Endothelial cell of umbilical vein (primary cell): Measurements from ENCODE around the gene TRANK1. TPM values are rescaled to one million over a fixed set of nuclear protein-coding genes. Genes with fewer than 3 reads are reported as not detected.
"Not testable (repeated sequence)": the region's sequence is repeated elsewhere in the genome, so short reads cannot be mapped to it uniquely, and the experiment has no call there.

Source experiments
- BruUV-seq: library from RNA; stranded (reverse); fragments of 400-500 nt; replicated peaks from 2 replicates; lab custom pipeline; 2021; lab: Mats Ljungman, UMichigan
- CTCF ChIA-PET: fragments of 300-600, 350-600 bp; sonication (Branson Sonifier 250); formaldehyde crosslinking; loops from one replicate; lab custom pipeline; 2021; ENCODE audit warnings: antibody characterized with exemption, inconsistent platforms; lab: Charles Lee
- POLR2A ChIA-PET: fragments of 300-600, 350-600 bp; sonication (Branson Sonifier 250); formaldehyde crosslinking; loops from one replicate; lab custom pipeline; 2021; ENCODE audit warnings: antibody characterized with exemption, inconsistent platforms; lab: Charles Lee
- DNase-seq: peaks from one replicate; pipeline ENCODE4 v3.0.0-alpha.2; 2011; ENCODE audit warnings: low read depth, low spot score
- FAIRE-seq: peaks from 2 replicates; lab custom pipeline; 2011; peaks lifted over from hg19 to GRCh38; lab: Jason Lieb, UNC
- H2AFZ ChIP-seq: 2 replicates; pipeline ENCODE4 v1.6.0; 2012; ENCODE audit warnings: low read depth, low read length, control low read depth, inconsistent platforms
- H3K27ac ChIP-seq: 2 replicates; pipeline ENCODE4 v1.5.1; 2011; ENCODE audit warnings: low read depth, mild to moderate bottlenecking, control low read depth, low read length, moderate library complexity; ENCODE audit not compliant: insufficient read depth
- H3K27me3 ChIP-seq, 2 experiments: 2 replicates each; pipeline versions ENCODE4 v1.6.0 to v1.6.1; 2011; ENCODE audit warnings: low read length in 2 of 2, mixed read lengths in 1 of 2; ENCODE audit not compliant: control insufficient read depth in 2 of 2, insufficient read depth in 2 of 2
- H3K36me3 ChIP-seq, 2 experiments: 2 replicates in 1 of 2; 3 replicates in 1 of 2; pipeline ENCODE4 v1.5.1; 2011; ENCODE audit warnings: low read length in 2 of 2, mild to moderate bottlenecking in 1 of 2, moderate library complexity in 1 of 2; ENCODE audit not compliant: control insufficient read depth in 2 of 2, insufficient read depth in 2 of 2; ENCODE audit errors: extremely low read depth in 1 of 2
- H3K4me1 ChIP-seq: 3 replicates; pipeline ENCODE4 v1.5.1; 2011; ENCODE audit warnings: mild to moderate bottlenecking, low read length; ENCODE audit not compliant: control insufficient read depth, insufficient read depth; ENCODE audit errors: extremely low read depth
- H3K4me2 ChIP-seq: 2 replicates; pipeline ENCODE4 v1.6.1; 2011; ENCODE audit warnings: low read length, control low read depth, mixed read lengths; ENCODE audit not compliant: insufficient read depth
- H3K4me3 ChIP-seq, 3 experiments: fragments of 200-600 bp in 1 of 3; sonication (generic), shearing (Covaris generic) in 1 of 3; replicated peaks in 1 of 3; 2 replicates each; pipeline ENCODE4 v1.5.1; 2011 to 2016; ENCODE audit warnings: control low read depth in 3 of 3, low read length in 3 of 3, mild to moderate bottlenecking in 2 of 3, inconsistent platforms in 1 of 3, low read depth in 1 of 3, moderate library complexity in 1 of 3; ENCODE audit not compliant: insufficient read depth in 1 of 3
- H3K79me2 ChIP-seq: 2 replicates; pipeline ENCODE4 v1.6.0; 2012; ENCODE audit warnings: low read length, inconsistent platforms; ENCODE audit not compliant: control insufficient read depth, insufficient read depth
- H3K9ac ChIP-seq: replicated peaks from 2 replicates; pipeline ENCODE3; 2011; ENCODE audit warnings: low read length, control low read depth; ENCODE audit not compliant: insufficient read depth; ENCODE audit errors: extremely low read depth
- H3K9me1 ChIP-seq: replicated peaks from 3 replicates; pipeline ENCODE4 v1.6.0; 2011; ENCODE audit warnings: mild to moderate bottlenecking, low read length; ENCODE audit not compliant: control insufficient read depth, insufficient read depth; ENCODE audit errors: extremely low read depth
- H3K9me3 ChIP-seq: replicated peaks from 2 replicates; pipeline ENCODE4 v1.5.1; 2012; ENCODE audit warnings: low read length, inconsistent platforms; ENCODE audit not compliant: control insufficient read depth, insufficient read depth
- H4K20me1 ChIP-seq: replicated peaks from 2 replicates; pipeline ENCODE3; 2011; ENCODE audit warnings: mild to moderate bottlenecking, low read length; ENCODE audit not compliant: control insufficient read depth, insufficient read depth; ENCODE audit errors: extremely low read depth
- EZH2 ChIP-seq: IDR thresholded peaks from 2 replicates; pipeline ENCODE4 v1.6.1; 2012; ENCODE audit warnings: borderline replicate concordance, low read depth, mild to moderate bottlenecking, moderate library complexity, low read length, inconsistent platforms; ENCODE audit not compliant: severe bottlenecking
- FOS ChIP-seq: IDR thresholded peaks from 2 replicates; pipeline ENCODE4 v1.6.1; 2011; ENCODE audit warnings: mild to moderate bottlenecking, low read length, moderate library complexity, borderline replicate concordance; ENCODE audit not compliant: insufficient read depth
- GATA2 ChIP-seq: IDR thresholded peaks from 2 replicates; pipeline ENCODE4 v1.7.0; 2011; ENCODE audit warnings: low read depth, mild to moderate bottlenecking, moderate library complexity, mixed read lengths, low read length; ENCODE audit not compliant: insufficient read length, insufficient read depth
- JUN ChIP-seq: IDR thresholded peaks from 2 replicates; pipeline ENCODE4 v1.6.1; 2011; ENCODE audit warnings: borderline replicate concordance, low read depth; ENCODE audit not compliant: insufficient read length, insufficient read depth
- MYC ChIP-seq: IDR thresholded peaks from one replicate; pipeline ENCODE4 v1.6.1; 2011; ENCODE audit warnings: mild to moderate bottlenecking, low read depth, low read length
- POLR2A ChIP-seq: IDR thresholded peaks from 2 replicates; pipeline ENCODE4 v1.6.1; 2012; ENCODE audit warnings: low read depth, mild to moderate bottlenecking, control low read depth, low read length
- POLR2AphosphoS5 ChIP-seq: IDR thresholded peaks from 2 replicates; pipeline ENCODE4 v1.6.1; 2012; ENCODE audit warnings: low read depth, mild to moderate bottlenecking, control low read depth, low read length, moderate library complexity; ENCODE audit not compliant: insufficient read depth
- dilution Hi-C: fragments of 300-500 bp; cut with MboI; formaldehyde crosslinking; loops from one replicate; pipeline ENCODE4 v1.15.0; 2019; ENCODE audit warnings: low sequenced_read_pairs; ENCODE audit not compliant: extremely low pct_ligation_motif_present
- intact Hi-C: fragments of 100-400 bp; cut with micrococcal nuclease; formaldehyde crosslinking; loops from one replicate; pipeline ENCODE4 v1.10.0; 2022
- polyA plus RNA-seq, 4 experiments: library from polyadenylated mRNA; depleted of rRNA in 3 of 4; stranded (reverse) in 3 of 4; unstranded in 1 of 4; fragments of >200 nt; gene quantifications; 2 replicates each; pipeline versions ENCODE4 v1.2.1 to v1.2.3, GENCODE V29; 2011 to 2012; ENCODE audit warnings: missing spikeins in 1 of 4
- total RNA-seq: library from RNA; stranded (reverse); gene quantifications from 2 replicates; pipeline ENCODE4 v1.2.3, GENCODE V29; 2021
- TF ChIP-seq, protein P1 (sequence below), 2 donors: IDR thresholded peaks; 1 replicate in 1 of 2; 2 replicates in 1 of 2; pipeline ENCODE4 v1.5.1; 2011; ENCODE audit warnings: low read length in 2 of 2, mild to moderate bottlenecking in 2 of 2, moderate library complexity in 2 of 2, control low read depth in 1 of 2, inconsistent platforms in 1 of 2, low read depth in 1 of 2; ENCODE audit not compliant: insufficient read depth in 1 of 2; ENCODE audit errors: extremely low read depth in 1 of 2
- TF ChIP-seq, protein P2 (sequence below): IDR thresholded peaks from 2 replicates; pipeline ENCODE4 v1.6.1; 2011; ENCODE audit not compliant: insufficient read depth, insufficient read length

Gene TRANK1
- total and polyA plus RNA-seq, 2 donors (not counting 3 experiments of a cell fraction or from before 2014, with no cell fraction given) = 4.6 to 14.4 TPM

DNA sequence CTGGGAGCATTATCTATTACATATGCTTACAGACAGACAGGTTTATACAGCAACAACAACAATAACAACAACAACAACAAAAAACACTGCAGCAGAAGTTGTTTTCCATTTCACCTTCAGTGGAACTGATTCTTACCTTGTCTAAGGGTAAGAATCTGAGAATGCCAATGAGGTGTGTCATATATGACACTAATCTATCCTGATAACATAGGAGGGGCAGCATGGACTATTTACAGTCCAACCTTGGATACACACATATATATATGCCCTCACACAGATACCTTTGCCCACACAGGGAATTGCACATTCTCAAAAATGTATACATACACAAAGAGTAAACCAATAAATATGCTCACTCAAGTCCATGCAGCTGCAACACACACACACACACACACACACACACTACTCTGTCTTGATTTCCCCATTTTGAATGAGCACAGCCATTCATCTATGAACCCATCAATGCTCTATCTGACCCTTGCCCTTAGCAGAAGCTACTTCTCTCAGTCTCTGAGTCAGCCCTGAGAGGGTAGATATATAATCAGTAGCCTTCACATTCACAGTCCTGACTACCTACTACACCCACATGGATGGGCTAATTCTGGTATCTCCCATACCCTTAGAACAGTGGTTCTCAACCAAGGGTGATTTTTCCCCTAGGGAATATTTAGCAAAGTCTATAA, 9.7 kb upstream of the TRANK1 start:
- no peak overlapping the region for H3K9ac ChIP-seq
- no peaks in the 10 kb centered on the region for H4K20me1 ChIP-seq
- POLR2A ChIA-PET = no interaction called here
- H3K4me1 ChIP-seq = no peaks in the 10 kb centered on the region
- no peak for DNase-seq
- no peaks in the 10 kb centered on the region for H3K36me3 ChIP-seq
- H3K9me3 ChIP-seq = no peaks in the 10 kb centered on the region
- dilution Hi-C loops = no loop called here
- no peak overlapping the region for H3K4me2 ChIP-seq
- no peak overlapping the region for H2AFZ ChIP-seq
- no peak overlapping the region for H3K4me3 ChIP-seq
- peaks cover 3 to 5% of the 10 kb centered on the region in 2 experiments for H3K27me3 ChIP-seq
- no peaks in the 10 kb centered on the region for H3K79me2 ChIP-seq
- CTCF ChIA-PET = interaction anchor here (1.0 to 1.2 kb wide), 2 partner anchors 38 to 86 kb away, joined by 3 read pairs; partner anchors contain the start of gene EPM2AIP1
- H3K27ac ChIP-seq = no peak overlapping the region
- TF ChIP-seq POLR2A (no peak), JUN (no peak), MYC (no peak), POLR2AphosphoS5 (no peak), FOS (no peak), GATA2 (no peak), EZH2 (no peak)
- TF ChIP-seq, protein P1, sequence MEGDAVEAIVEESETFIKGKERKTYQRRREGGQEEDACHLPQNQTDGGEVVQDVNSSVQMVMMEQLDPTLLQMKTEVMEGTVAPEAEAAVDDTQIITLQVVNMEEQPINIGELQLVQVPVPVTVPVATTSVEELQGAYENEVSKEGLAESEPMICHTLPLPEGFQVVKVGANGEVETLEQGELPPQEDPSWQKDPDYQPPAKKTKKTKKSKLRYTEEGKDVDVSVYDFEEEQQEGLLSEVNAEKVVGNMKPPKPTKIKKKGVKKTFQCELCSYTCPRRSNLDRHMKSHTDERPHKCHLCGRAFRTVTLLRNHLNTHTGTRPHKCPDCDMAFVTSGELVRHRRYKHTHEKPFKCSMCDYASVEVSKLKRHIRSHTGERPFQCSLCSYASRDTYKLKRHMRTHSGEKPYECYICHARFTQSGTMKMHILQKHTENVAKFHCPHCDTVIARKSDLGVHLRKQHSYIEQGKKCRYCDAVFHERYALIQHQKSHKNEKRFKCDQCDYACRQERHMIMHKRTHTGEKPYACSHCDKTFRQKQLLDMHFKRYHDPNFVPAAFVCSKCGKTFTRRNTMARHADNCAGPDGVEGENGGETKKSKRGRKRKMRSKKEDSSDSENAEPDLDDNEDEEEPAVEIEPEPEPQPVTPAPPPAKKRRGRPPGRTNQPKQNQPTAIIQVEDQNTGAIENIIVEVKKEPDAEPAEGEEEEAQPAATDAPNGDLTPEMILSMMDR (IDR thresholded peaks at IDR 0.05; ENCODE audit: extremely low read depth in 1 of 2, insufficient read depth in 1 of 2, low read depth in 1 of 2, low read length in 2 of 2) = no peak
- TF ChIP-seq, protein P2, sequence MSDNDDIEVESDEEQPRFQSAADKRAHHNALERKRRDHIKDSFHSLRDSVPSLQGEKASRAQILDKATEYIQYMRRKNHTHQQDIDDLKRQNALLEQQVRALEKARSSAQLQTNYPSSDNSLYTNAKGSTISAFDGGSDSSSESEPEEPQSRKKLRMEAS = no peak
- intact Hi-C loops = no loop called here
- no peaks in the 10 kb centered on the region for H3K9me1 ChIP-seq
- no peak for FAIRE-seq
- no TSS peak for BruUV-seq

DNA sequence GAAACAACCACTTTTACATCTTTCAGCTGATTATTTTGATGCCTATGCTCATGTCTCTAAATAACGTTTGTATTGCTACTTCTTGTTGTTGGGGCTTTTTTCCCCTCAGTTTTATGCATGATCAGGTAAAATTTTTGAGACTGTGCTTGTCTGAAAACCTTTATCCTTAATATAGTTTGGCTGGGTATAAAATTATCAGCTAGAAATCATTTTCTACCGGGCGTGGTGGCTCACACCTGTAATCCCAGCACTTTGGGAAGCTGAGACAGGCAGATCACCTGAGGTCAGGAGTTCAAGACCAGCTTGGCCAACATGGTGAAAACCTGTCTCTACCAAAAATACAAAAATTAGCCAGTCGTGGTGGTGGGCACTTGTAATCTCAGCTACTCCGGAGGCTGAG, 3.0 kb upstream of the TRANK1 start:
- H2AFZ ChIP-seq, H3K4me3 ChIP-seq, H3K27me3 ChIP-seq, H3K79me2 ChIP-seq, intact Hi-C loops, dilution Hi-C loops, FAIRE-seq, H3K9ac ChIP-seq, H3K9me1 ChIP-seq, H3K27ac ChIP-seq, DNase-seq, BruUV-seq, H3K4me2 ChIP-seq, H3K36me3 ChIP-seq, H4K20me1 ChIP-seq, POLR2A ChIA-PET, H3K9me3 ChIP-seq: not testable (repeated sequence)
- peaks cover 12% of the 10 kb centered on the region for H3K4me1 ChIP-seq
- CTCF ChIA-PET = interaction anchor here (1.0 to 1.9 kb wide), 3 partner anchors 11 to 40 kb away, joined by 4 to 25 read pairs (median 5); no protein-coding TSS in a partner anchor
